Motor neuron (in vitro differentiated cells): ENCODE measurements around the gene KCNJ15. TPM values are rescaled to one million over a fixed set of nuclear protein-coding genes. Genes with fewer than 3 reads are reported as not detected.

Experiments
- total RNA-seq, 8 experiments: library from RNA; unstranded; fragments of 300-600 nt; gene quantifications; 2 replicates each; pipeline versions ENCODE4 v1.2.3 to v1.2.4, GENCODE V29; 2022

The KCNJ15 gene
- total RNA-seq, 8 experiments from 2014 or later = 0.14 to 1.6 (median 0.34) TPM; not detected in 2

Other genes starting within 250 kb of the KCNJ15 start
- gene ERG, start 241.5 kb downstream of the KCNJ15 start, total RNA-seq = under 1 TPM in 7 of 8 experiments, not detected in 1; 0.09 to 0.97 (median 0.51) TPM